GM18498 (cell line): ENCODE results near the gene TTC9B.

Source experiments
- ATAC-seq: cut with Tn5 transposase; IDR thresholded peaks from one replicate; pipeline ENCODE4 v1.9.1; 2021; ENCODE audit warnings: mild to moderate bottlenecking, moderate library complexity; ENCODE audit not compliant: unreplicated experiment

Gene TTC9B

DNA sequence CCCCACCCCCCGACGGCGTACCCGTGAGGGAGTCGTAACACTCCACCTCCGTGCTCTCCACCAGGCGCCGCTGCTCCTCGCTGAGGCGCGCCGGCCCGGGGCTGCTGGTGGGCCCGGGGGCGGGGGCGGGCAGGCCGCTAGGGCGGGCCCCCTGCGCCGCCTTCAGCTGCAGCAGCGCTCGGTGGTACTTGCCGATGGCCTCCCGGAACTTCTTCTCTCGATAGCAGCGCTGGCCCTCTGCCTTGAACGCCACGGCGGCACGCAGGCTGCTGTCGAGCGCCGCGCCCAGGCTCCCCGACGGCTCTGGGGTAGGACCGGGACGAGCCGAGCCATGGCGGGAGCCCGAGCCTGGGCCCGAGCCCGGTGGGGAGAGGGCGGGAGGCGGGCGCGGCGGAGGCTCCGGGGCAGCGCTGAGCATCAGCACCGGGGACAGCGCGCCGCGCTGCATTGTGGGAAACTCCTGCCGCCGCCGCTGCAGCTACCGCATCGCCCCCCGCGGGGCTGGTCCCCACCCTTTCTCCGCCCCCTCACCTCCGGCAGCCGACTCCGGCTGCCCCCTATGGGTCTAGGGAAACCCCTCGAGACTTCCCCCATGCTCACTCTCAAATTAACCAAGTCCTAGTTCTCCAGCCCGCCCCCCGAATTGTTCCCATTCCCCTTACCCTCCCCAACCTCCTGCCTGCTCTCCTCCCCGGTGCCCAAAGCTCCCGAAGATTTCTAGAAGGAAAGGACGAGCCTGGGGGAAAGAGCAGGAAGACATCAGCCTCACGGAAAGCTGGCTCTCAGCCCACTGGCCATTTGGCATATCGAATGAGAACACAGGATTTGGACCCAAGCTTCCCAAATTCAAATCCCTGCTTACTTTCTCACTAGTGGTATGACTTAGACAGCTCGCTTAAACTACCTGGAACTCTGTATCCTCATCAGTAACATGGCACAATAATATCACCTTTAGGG, at the start of gene TTC9B:
Gene TTC9B, minus strand, starts transcription at position 451 of the 957 bp plus-strand sequence. Its CDS starts 3 bp downstream, at position 448.
- no peak for ATAC-seq

DNA sequence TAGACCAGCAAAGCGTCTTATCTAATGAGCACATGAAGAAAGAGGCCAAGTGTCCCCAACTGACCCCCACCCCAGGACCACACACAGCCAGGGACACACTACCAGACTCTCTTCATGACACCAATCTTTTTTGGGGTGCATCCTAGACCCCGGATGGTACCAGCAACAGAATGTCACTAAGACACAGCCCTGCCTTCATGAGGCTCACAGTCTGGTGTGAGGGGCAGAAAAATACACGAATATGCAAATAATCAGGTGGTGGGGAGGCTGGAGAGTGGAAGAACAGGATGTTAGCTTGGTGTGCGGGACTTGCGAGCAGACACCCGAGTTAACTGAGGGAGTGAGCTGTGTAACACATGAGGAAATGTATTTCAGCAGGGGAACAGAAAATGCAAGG, 49.4 kb upstream of the TTC9B start:
- ATAC-seq: no peak

DNA sequence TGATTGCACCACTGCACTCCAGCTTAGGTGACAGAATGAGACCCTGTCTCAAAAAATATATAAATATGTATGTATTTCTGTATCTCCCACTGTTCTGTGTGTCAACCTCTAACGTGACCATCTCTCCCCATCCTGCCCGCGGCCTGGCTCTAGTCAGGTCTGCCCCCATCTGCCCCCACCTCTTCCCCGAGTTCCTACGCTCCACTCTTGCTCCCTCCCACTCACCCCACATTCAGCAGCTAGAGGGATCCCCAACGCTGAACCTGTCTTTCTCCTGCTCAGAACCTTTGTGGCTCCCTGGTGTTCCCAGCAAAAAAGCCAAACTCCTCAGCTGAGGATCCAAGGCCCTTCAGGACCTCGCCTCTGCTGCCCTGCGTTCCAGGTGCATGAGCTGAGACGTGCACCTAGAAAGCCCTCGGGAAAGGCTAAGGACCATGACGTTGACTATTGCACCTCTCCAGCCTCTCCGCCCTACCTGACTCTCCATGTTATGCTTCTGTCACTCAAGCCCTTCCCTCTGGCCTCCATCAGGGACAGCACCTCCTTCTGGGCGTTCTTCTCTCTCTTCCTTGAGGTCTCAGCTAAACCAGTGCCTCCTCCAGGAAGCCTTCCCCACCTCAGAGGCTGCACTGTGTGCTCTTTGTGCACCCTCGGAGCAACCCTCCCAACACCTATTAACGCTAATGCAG, 48.9 kb upstream of the TTC9B start:
- ATAC-seq: no peak

DNA sequence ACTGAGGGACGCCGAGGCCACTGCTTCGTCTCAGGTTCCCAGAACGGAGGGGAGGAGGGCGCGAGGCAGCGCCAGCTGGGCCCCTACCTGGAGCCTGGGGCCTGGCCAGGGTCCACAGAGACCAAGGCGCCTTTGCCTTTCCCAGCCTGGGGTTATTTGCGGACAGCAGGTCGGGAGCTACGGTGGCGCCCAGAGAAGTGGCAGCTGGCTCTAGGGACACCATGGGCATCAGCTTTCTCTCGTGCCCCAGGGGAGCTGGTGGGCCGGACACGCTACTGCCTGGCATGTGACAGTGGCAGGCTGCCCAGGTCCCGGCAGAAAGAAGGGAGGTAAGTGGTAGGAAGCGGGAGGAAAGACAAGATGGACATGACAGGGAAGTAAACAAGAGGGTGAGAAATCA, 47.9 kb upstream of the TTC9B start:
- ATAC-seq: no peak

DNA sequence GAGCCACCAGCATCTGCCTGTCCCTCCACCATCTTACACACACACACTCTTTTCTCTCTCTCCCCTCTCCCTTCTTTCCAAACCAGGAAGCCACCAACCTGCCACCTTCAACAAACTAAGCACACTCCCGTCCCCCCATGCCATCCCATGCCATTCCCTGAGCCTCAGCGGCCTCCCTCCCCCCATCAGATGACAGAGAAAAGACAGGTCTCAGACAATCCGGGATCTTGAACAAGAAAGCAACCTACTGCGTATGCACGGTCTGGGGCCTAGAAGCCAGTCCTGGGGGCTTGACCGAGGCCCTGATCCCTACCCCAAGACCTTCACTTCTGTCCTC, 47.5 kb upstream of the TTC9B start:
- ATAC-seq: no peak

DNA sequence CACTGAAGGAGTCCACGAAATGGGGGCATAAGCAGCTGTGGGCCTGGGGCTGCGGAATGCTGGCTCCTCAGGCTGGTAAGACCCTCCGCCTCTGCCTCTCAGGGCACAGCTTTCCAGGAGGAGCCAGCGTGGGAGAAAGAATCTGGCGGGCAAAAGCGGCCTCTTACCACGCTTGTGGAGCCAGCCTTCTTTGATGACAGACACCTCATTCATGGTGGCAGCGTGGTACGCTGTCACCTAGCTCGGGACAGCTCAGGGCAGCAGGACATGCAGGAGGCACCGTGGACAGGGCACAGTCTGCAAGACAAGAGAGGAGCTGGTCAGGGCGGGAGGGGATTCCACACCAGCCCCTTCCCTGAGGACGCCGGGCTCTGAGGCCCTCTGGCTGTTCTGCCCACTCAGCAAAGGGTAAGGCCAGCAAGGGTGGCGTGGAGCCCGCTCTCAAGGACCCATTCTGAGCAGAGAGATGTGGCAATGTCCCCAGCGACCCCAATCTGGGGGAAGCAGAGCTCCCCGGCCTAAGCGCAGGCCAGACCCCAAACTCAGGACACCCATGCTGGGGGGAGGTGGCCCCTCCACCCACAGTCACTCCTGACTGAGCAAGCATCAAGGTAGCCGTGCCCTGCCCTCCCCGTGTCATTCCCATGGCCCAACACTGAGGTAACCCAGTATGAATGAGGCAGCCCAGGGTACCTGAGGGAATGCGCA, 47.0 kb upstream of the TTC9B start:
- no peak for ATAC-seq

DNA sequence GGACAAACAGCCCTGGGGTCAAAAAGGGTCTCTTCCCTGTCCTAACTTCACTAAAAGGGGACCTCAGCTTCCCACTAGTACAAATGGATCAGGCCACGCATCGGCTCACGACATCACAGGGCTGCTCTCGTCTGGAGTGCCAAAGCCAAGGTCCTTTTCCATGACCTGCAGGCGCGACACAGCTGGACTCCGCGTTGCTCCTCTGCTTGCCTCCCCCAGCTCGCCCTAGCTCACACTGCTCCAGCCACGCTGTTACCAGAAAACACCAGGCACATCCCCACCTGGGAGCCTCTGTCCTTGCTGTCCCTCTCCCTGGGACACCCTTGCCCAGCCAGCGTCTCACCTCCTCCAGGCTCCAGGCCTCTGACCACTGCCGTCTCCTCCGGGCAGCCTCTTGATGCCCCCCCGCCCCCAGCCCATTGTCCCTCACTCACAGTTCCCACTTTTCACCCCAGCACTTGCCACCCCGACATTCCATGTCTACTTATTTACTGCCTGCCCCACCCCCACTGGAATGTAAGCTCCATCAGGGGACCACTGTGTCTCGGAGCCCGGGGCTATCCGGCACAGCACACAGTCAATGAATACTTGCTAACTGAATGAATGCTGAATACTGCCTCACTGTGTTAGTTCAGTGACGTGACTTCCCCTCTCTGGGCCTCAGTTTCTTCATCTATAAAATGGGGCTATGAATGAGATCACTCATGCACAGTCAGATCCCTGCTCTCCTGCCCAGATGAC, 46.3 kb upstream of the TTC9B start:
- no peak for ATAC-seq

DNA sequence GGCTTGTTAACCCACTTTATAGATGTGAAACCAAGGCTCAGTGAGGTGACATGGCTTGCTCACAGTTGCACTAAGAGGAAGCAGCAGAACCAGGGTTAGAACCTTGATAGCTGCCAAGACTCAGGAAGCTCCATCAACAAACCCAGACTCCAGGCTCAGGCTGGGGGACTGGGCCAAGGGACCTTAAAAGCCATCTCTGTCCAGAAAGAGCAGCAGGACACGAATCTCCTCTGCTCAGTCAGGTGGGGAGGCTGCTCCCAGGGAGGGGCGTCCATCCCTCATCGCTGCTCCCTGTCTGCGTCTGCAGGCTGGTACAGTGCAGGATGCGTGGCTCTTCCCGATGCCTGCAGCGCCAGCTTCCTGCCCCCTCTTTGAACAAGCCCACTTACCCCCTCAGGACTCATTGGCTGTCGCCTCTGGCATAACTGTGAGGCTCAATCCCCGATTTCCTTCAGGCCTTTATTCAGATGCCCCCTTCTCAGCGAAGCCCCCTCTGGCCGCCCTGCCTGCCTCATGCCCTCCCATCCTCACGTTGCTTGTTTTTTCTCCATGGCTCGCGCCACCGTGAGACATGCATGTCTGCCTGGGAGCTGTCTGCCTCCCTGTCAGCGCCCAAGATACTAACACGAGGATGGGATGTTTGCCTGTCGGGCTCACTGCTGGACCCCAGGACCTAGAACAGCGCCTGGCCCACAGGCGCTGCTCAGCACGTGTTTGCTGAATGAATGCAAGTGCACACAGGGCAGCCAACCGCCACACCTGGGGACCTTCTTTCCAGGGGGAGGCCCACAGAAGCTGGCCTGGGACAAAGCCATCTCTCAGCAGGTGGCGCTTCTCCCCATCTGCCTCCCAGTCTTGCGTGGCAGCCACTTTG, 45.5 kb upstream of the TTC9B start:
- no peak for ATAC-seq

DNA sequence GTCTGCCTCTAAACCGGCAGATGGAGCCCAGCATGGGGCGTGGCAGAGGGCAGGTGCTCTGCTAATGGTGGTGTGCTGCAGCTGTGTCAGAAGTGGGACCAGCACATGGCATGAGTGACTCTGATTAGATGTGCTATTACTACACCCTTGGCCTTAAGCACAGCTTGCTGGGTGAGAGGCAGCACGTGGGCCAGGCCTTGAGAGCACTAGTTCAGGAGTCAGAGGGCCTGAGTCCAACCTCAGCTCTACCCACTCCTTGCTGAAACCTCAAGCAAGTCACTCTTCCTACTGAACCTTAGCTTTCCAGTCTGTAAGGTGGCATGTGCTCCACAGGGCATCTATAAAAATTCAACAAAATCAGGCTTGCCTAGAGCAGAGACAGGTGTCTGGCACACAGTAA, 44.2 kb upstream of the TTC9B start:
- no peak for ATAC-seq

DNA sequence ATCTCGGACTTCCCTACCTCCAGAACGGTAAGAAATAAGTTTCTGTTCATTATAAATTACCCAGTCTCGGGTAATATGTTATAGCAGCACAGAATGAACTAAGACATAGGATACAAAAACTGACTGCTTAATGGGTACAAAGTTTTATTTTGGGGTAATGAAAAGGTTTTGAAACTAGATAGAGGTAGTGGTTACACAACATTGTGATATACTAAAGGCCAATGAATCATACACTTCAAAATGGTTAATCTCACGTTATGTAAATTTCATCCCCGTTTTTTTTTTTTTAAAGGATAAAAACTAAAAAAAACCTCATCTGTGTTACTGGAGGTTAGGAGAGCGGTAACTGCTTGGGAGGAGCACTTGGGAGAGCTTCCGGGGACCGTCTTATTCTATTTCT, 43.4 kb upstream of the TTC9B start:
- ATAC-seq: no peak

DNA sequence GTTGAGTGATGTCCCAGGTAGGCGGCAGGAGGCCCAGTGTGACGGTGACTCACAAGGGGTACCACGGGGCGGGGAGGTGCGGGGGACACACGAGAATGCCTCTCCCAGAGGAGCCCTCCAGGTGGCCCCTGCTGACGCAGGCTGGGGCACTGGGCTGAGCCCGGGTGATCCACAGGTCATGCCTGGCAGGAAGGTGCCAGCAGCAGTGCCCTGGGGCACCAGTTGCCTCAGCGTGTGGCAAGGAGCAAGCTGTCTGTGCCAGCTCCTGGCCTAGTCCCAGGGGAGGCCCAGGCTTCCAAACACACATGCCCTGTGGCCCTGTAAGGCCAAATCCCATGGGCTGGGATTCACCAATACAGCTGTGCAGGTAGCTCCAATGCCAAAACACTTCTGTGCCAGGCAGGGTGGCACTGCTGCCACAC, 38.9 kb upstream of the TTC9B start:
- no peak for ATAC-seq

DNA sequence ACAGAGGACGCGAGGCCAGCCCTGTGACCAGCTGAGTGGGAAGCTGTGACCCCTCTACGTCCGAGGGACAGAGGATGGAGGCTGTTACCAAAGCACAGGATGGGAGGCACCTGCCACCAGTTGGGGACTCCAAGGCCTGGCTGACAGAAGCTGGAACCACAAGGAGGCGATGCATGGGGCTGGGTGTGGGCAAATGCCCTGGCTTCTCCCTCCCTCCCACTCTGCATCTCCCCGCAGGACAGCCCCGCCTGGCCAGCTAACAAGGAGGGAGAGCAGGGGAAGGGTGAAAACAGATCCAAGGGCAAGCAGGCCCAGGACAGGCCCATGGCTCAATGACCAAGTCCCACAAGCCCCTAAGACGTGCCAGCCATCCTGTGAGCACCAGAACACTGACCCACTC, 38.3 kb upstream of the TTC9B start:
- no peak for ATAC-seq

DNA sequence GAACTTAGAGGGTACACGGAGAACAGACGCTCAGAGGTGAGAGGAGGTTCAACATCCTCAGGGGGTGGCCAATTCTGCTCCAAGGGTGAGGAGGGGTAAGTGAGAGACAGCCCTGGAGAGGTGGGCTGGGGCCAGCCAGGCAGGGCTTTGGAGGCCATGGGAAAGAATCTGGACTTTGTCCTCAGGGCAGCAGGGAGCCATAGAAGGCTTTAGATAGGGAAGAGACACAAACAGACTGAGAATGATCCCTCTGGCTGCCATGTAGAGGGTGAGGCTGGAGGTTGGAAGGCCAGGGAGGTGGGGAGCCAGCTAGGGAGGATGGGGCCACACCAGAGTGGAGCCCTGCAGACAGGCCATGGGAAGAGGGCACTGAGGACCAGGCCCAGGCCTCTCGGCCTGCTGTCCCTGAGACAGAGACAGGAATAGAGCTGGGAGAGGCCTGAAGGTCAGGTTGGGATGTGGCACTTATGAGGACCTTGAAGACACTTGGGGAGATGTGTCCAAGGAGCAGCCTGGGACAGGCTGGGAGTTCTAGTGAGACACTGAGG, 37.5 kb upstream of the TTC9B start:
- no peak for ATAC-seq

DNA sequence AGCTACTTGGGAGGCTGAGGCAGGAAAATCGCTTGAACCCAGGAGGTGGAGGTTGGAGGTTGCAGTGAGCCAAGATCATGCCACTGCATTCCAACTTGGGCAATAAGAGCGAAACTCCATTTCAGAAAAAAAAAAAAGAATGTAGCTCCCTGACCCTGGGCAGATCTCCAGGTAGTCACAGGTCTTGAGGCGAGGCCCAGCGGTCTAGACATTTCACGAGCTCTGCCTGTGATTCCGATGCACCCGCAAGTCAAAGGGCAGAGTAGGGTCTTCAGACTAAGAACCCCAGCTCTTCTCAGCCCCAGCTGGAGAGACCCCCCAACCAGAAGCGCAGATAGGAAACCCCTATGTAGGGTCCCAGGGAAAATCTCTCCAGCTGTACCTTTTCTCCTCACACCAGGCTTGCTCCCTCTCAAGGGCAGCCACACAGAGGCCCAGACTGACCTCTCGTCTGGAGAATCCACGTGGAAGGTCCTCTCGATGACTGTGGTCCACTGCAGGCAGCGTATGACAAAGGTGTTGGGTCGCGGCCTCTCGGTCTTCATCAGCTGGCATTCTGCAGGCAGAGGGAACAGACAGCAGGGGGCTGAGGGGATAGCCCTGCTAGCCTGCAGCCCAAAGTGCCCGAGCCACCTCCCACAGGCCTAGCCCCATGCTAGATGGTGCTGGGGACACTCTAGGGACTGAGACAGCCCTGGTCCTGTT, 36.7 kb upstream of the TTC9B start:
- ATAC-seq: no peak

DNA sequence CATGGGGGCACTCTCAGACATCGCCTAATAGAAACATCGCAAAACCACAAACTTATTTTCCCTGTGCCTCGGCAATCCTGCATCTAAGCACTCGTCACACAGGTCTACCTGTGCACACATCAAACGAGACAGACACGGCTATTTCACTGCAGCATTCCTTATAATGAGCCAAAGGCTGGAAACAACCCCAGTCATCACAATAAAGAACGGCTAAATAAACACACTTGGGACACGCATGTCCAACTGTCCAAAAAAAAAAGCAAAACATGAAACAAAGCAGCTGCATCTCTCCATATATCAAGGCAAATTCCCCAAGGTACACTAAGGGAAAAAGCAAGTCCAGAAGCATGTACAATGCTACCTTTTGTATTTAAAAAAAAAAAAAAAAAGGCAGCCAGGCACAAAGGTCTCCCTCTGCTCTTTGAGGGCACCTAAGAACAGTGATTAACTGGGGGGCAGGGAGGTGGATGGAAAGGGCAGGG, 35.5 kb upstream of the TTC9B start:
- ATAC-seq: no peak

DNA sequence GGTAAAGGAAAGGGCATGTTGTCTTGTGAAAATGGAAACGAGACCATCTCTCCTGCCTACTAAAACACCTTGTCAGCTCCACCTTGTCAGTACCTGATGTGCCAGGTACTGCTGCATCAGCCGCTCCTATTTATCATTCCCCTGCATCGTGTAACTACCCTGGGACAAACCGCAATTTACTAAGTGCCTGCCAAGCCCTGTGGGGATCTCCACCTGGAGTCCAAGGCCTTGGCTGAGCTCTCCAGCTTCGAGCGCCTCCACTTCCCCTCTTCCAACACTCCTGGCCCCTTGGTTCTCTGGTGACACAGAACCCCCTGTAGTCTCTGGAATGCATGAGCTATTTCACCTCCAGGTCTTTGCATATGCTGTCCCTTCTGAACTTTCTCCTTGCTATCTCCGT, 34.2 kb upstream of the TTC9B start:
- no peak for ATAC-seq

DNA sequence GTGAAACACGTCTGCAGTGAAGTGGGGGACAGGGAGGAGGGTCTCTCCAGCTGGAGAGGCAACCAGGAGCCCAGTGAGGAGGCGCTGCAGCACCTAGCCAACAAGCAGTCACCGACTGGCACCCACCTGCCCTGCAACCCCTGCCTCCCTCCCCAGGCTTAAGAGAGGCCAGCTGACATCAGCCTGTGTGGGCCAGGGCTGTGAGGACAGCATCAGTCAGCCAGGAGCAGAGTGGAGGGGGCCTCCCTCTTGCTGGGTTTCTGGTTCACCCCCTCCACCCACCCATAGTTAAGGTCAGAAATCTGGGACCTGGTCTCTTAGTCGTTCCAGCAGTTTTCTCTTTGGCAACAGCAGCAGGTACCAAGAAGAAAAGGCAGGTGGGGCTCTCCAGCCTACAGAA, 33.8 kb upstream of the TTC9B start:
- ATAC-seq: no peak

DNA sequence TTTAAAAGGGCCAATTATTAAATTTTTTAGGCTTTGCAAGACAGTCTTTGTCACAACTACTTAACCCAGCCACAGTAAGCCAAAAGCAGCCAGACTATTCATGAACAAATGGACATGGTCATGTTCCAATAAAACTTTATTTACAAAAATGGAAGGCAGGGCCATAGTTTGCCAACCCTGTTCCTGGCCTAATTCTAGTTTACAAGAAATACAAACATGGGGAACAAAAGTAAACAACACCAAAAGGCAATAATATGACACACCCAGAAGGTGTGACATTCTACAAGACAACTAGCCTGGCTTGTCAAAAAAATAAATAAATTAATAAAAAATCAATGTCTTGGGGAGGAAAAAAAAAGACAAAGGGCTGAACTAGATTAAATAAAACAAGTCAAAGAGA, 33.1 kb upstream of the TTC9B start:
- ATAC-seq: no peak

DNA sequence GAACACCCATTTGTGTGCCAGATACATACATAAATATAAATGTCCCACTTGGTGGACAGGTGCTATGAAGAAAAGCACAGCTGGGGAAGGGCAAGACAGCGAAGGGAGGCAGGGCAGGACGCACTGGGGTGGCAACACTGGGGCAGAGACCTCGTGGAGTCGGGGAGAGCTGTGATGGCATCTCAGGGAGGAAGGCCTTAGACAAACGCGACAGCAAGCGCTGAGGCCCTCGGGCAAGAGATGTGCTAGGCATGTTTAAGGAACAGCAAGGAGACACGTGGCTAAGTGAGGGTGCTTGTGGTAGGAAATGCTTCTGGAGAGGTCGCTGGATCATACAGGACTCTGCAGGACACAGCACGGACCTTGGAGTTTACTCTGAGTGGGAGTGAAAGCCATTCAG, 31.6 kb upstream of the TTC9B start:
- ATAC-seq: no peak
